ENCODE results near the gene YBEY.

DNA sequence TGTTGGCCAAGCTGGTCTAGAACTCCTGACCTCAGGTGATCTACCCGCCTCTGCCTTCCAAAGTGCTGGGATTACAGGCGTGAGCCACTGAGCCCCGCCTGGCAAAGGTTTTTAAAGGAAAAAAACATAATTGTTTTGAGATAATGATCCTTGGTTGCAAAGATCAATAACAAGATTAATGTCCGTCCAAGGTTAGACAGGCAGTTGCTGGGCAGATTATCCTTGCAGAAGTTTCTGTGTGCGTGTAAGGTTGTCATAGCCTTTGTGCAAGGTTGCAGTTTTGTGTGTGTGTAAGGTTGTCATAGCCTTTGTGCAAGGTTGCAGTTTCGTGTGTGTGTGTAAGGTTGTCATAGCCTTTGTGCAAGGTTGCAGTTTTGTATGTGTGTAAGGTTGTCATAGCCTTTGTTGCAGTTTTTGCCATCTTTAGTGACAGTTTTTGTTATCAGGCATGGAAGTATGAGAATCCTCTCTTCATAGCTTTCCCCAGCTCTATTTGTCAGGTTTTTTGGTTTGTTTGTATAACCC, 3.6 kb downstream of the YBEY start:
- TF ChIP-seq, protein P1, sequence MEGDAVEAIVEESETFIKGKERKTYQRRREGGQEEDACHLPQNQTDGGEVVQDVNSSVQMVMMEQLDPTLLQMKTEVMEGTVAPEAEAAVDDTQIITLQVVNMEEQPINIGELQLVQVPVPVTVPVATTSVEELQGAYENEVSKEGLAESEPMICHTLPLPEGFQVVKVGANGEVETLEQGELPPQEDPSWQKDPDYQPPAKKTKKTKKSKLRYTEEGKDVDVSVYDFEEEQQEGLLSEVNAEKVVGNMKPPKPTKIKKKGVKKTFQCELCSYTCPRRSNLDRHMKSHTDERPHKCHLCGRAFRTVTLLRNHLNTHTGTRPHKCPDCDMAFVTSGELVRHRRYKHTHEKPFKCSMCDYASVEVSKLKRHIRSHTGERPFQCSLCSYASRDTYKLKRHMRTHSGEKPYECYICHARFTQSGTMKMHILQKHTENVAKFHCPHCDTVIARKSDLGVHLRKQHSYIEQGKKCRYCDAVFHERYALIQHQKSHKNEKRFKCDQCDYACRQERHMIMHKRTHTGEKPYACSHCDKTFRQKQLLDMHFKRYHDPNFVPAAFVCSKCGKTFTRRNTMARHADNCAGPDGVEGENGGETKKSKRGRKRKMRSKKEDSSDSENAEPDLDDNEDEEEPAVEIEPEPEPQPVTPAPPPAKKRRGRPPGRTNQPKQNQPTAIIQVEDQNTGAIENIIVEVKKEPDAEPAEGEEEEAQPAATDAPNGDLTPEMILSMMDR (IDR thresholded peaks at IDR 0.05; ENCODE audit: low read depth, low read length), result no peak
- TF ChIP-seq EZH2phosphoT487 (IDR thresholded peaks at IDR 0.05; ENCODE audit: low read depth), result no peak
